ENCODE data around the gene RPL10L.

Gene RPL10L

GRCh38 chr14:46651526-46652144, at the start of gene RPL10L:
Gene RPL10L (minus strand): TSS chr14:46651781. CDS start chr14:46651736, 45 bp downstream.
- peak; percentile 11 for DNase-seq

GRCh38 chr14:46691819-46692218, 40.2 kb upstream of the RPL10L start:
- no peak for DNase-seq

GRCh38 chr14:46686652-46687051, 35.1 kb upstream of the RPL10L start:
- no peak for DNase-seq

- peak; percentile 25 for DNase-seq
These were observed 20.5 kb upstream of the RPL10L start for GRCh38 chr14:46672128-46672527.

GRCh38 chr14:46663382-46663781, 11.8 kb upstream of the RPL10L start:
- DNase-seq, result no peak

- DNase-seq, result peak; percentile 29
These were observed 10.1 kb upstream of the RPL10L start for GRCh38 chr14:46661728-46662127.

GRCh38 chr14:46653031-46653755, 1.6 kb upstream of the RPL10L start:
- DNase-seq, result no peak

- DNase-seq, result no peak
These were observed 4.8 kb downstream of the RPL10L start for GRCh38 chr14:46646796-46647195.

GRCh38 chr14:46626876-46627275, 24.7 kb downstream of the RPL10L start:
- no peak for DNase-seq

All from DMS53 (cell line).